ENCODE data around the gene ADGRA3. TPM values are rescaled to one million over a fixed set of nuclear protein-coding genes. Genes with fewer than 3 reads are reported as not detected.

ADGRA3 gene
- polyA plus RNA-seq, 1 of the 3 experiments (the other 2 are of a cell fraction), result 11.8 TPM

GRCh38 chr4:22345678-22346077 is 170.2 kb downstream of the ADGRA3 start:
- no peak for DNase-seq
- no peaks in the 10 kb centered on the region for H3K9me2 ChIP-seq
- ChIA-PET CTCF (interaction anchor here (0.6 to 0.8 kb wide), 2 partner anchors 556 to 557 kb away, joined by 3 read pairs; no protein-coding TSS in a partner anchor), POLR2A (no interaction called here)
- no peaks in the 10 kb centered on the region for H3K36me3 ChIP-seq (replicated peaks in 1 of 2; ENCODE audit: control insufficient read depth in 1 of 2, insufficient read depth in 2 of 2, low read length in 1 of 2)
- 88% methylated on average over 1 of the region's 1 CpG for WGBS (ENCODE audit: low lambda C conversion rate)
- H3K9me3 ChIP-seq, result no peaks in the 10 kb centered on the region
- H3K4me1 ChIP-seq (ENCODE audit: control insufficient read depth in 1 of 2, insufficient read depth in 2 of 2, low read depth in 1 of 2, low read length in 1 of 2), result no peaks in the 10 kb centered on the region
- H3K4me2 ChIP-seq, result no peak overlapping the region
- TF ChIP-seq TEAD4 (IDR thresholded peaks at IDR 0.05; ENCODE audit: borderline replicate concordance, insufficient read depth) (no peak), FOXM1 (IDR thresholded peaks at IDR 0.05; ENCODE audit: low read depth) (no peak), GABPA (IDR thresholded peaks at IDR 0.05; ENCODE audit: low read depth) (no peak), MEF2A (IDR thresholded peaks at IDR 0.05; ENCODE audit: borderline replicate concordance, low read depth) (no peak), EP300 (IDR thresholded peaks at IDR 0.05; ENCODE audit: borderline replicate concordance in 1 of 2, low read depth in 1 of 2, low read length in 1 of 2) (no peak), SIN3A (IDR thresholded peaks at IDR 0.05; ENCODE audit: borderline replicate concordance, low read depth, low read length) (no peak)
- TF ChIP-seq, protein P1, sequence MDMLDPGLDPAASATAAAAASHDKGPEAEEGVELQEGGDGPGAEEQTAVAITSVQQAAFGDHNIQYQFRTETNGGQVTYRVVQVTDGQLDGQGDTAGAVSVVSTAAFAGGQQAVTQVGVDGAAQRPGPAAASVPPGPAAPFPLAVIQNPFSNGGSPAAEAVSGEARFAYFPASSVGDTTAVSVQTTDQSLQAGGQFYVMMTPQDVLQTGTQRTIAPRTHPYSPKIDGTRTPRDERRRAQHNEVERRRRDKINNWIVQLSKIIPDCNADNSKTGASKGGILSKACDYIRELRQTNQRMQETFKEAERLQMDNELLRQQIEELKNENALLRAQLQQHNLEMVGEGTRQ (IDR thresholded peaks at IDR 0.05; ENCODE audit: borderline replicate concordance, low read depth, low read length), result no peak
- H2AFZ ChIP-seq (ENCODE audit: low read depth), result no peak overlapping the region
- no peak overlapping the region for H3K4me3 ChIP-seq (ENCODE audit: low read depth in 2 of 2, low read length in 1 of 2)
- no peak overlapping the region for H3K9ac ChIP-seq
- H3K27me3 ChIP-seq (ENCODE audit: insufficient read depth), result no peaks in the 10 kb centered on the region
- H3K27ac ChIP-seq (ENCODE audit: low read depth in 2 of 2, low read length in 1 of 2), result no peak overlapping the region
- no peaks in the 10 kb centered on the region for H4K20me1 ChIP-seq (ENCODE audit: insufficient read depth)
- no peaks in the 10 kb centered on the region for H3F3A ChIP-seq (replicated peaks; ENCODE audit: insufficient read depth)
- no peaks in the 10 kb centered on the region for H3K79me2 ChIP-seq (ENCODE audit: insufficient read depth)

GRCh38 chr4:22345055-22345454 is 170.8 kb downstream of the ADGRA3 start:
- Histone ChIP-seq H3K27me3 (ENCODE audit: insufficient read depth) (no peaks in the 10 kb centered on the region), H3K9me2 (no peaks in the 10 kb centered on the region), H3K79me2 (ENCODE audit: insufficient read depth) (no peaks in the 10 kb centered on the region), H3K27ac (ENCODE audit: low read depth in 2 of 2, low read length in 1 of 2) (no peak overlapping the region), H3K9me3 (no peaks in the 10 kb centered on the region), H3K9ac (no peak overlapping the region), H3K4me3 (ENCODE audit: low read depth in 2 of 2, low read length in 1 of 2) (no peak overlapping the region), H4K20me1 (ENCODE audit: insufficient read depth) (no peaks in the 10 kb centered on the region), H2AFZ (ENCODE audit: low read depth) (no peak overlapping the region), H3K36me3 (replicated peaks in 1 of 2; ENCODE audit: control insufficient read depth in 1 of 2, insufficient read depth in 2 of 2, low read length in 1 of 2) (no peaks in the 10 kb centered on the region), H3K4me1 (ENCODE audit: control insufficient read depth in 1 of 2, insufficient read depth in 2 of 2, low read depth in 1 of 2, low read length in 1 of 2) (no peaks in the 10 kb centered on the region), H3K4me2 (no peak overlapping the region), H3F3A (replicated peaks; ENCODE audit: insufficient read depth) (no peaks in the 10 kb centered on the region)
- TF ChIP-seq MEF2A (IDR thresholded peaks at IDR 0.05; ENCODE audit: borderline replicate concordance, low read depth) (no peak), TEAD4 (IDR thresholded peaks at IDR 0.05; ENCODE audit: borderline replicate concordance, insufficient read depth) (no peak), NFIC (IDR thresholded peaks at IDR 0.05; ENCODE audit: borderline replicate concordance) (no peak), RCOR1 (IDR thresholded peaks at IDR 0.05; ENCODE audit: low read length) (no peak), REST (IDR thresholded peaks at IDR 0.05; ENCODE audit: low read depth, low read length) (no peak), ZBTB33 (IDR thresholded peaks at IDR 0.05; ENCODE audit: borderline replicate concordance, low read depth) (no peak), GABPA (IDR thresholded peaks at IDR 0.05; ENCODE audit: low read depth) (no peak), EZH2phosphoT487 (IDR thresholded peaks at IDR 0.05; ENCODE audit: borderline replicate concordance, low read depth) (no peak), CTCF (IDR thresholded peaks at IDR 0.05) (no peak)
- TF ChIP-seq, protein P2, sequence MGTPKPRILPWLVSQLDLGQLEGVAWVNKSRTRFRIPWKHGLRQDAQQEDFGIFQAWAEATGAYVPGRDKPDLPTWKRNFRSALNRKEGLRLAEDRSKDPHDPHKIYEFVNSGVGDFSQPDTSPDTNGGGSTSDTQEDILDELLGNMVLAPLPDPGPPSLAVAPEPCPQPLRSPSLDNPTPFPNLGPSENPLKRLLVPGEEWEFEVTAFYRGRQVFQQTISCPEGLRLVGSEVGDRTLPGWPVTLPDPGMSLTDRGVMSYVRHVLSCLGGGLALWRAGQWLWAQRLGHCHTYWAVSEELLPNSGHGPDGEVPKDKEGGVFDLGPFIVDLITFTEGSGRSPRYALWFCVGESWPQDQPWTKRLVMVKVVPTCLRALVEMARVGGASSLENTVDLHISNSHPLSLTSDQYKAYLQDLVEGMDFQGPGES (IDR thresholded peaks at IDR 0.05; ENCODE audit: low read depth, low read length), result no peak
- TF ChIP-seq, protein P3, sequence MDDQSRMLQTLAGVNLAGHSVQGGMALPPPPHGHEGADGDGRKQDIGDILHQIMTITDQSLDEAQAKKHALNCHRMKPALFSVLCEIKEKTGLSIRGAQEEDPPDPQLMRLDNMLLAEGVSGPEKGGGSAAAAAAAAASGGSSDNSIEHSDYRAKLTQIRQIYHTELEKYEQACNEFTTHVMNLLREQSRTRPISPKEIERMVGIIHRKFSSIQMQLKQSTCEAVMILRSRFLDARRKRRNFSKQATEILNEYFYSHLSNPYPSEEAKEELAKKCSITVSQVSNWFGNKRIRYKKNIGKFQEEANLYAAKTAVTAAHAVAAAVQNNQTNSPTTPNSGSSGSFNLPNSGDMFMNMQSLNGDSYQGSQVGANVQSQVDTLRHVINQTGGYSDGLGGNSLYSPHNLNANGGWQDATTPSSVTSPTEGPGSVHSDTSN (IDR thresholded peaks at IDR 0.05), result no peak
- 0% methylated on average over 1 of the region's 1 CpG for WGBS (ENCODE audit: low lambda C conversion rate)
- CTCF ChIA-PET, result interaction anchor here (0.8 kb wide), 1 partner anchor 555 kb away, joined by 3 read pairs; no protein-coding TSS in a partner anchor
- DNase-seq, result no peak
- POLR2A ChIA-PET, result no interaction called here
